ENCODE measurements around the gene TSPAN16.

TSPAN16 gene

GRCh38 chr19:11261431-11261970 is 34.5 kb upstream of the TSPAN16 start:
- TF ChIP-seq CTCF (IDR thresholded peaks at IDR 0.05; ENCODE audit: insufficient read depth, low read depth, low read length, missing control alignments): no peak
- H3K4me3 ChIP-seq (ENCODE audit: low read length): peak overlapping the region; percentile 71
- DNase-seq (ENCODE audit: low read depth): no peak

GRCh38 chr19:11261971-11262839 is 33.8 kb upstream of the TSPAN16 start, which contains the start of gene DOCK6:
DOCK6 (minus strand) TSS chr19:11262524; CDS start chr19:11262440, 84 bp downstream.
- peak; percentile 8 for TF ChIP-seq CTCF (IDR thresholded peaks at IDR 0.05; ENCODE audit: insufficient read depth, low read depth, low read length, missing control alignments)
- no peak for DNase-seq (ENCODE audit: low read depth)
- peak within 1 kb of the TSS; percentile 71 for H3K4me3 ChIP-seq (ENCODE audit: low read length)

- DNase-seq (ENCODE audit: low read depth): no peak
- no peak for TF ChIP-seq CTCF (IDR thresholded peaks at IDR 0.05; ENCODE audit: insufficient read depth, low read depth, low read length, missing control alignments)
- H3K4me3 ChIP-seq (ENCODE audit: low read length): no peak overlapping the region
These were observed 32.2 kb upstream of the TSPAN16 start for GRCh38 chr19:11263726-11264125.

GRCh38 chr19:11264452-11265176 is 31.3 kb upstream of the TSPAN16 start:
- H3K4me3 ChIP-seq (ENCODE audit: low read length): no peak overlapping the region
- no peak for TF ChIP-seq CTCF (IDR thresholded peaks at IDR 0.05; ENCODE audit: insufficient read depth, low read depth, low read length, missing control alignments)
- DNase-seq (ENCODE audit: low read depth): peak; percentile 87

- no peak for DNase-seq (ENCODE audit: low read depth)
- H3K4me3 ChIP-seq (ENCODE audit: low read length): no peak overlapping the region
- TF ChIP-seq CTCF (IDR thresholded peaks at IDR 0.05; ENCODE audit: insufficient read depth, low read depth, low read length, missing control alignments): no peak
These were observed 30.7 kb upstream of the TSPAN16 start for GRCh38 chr19:11265177-11265784.

GRCh38 chr19:11265785-11266236 is 30.1 kb upstream of the TSPAN16 start:
- TF ChIP-seq CTCF (IDR thresholded peaks at IDR 0.05; ENCODE audit: insufficient read depth, low read depth, low read length, missing control alignments): no peak
- DNase-seq (ENCODE audit: low read depth): peak; percentile 97
- H3K4me3 ChIP-seq (ENCODE audit: low read length): no peak overlapping the region
